ENCODE measurements around the gene DAPL1. TPM values are rescaled to one million over a fixed set of nuclear protein-coding genes. Genes with fewer than 3 reads are reported as not detected.
"Not testable (repeated sequence)": the region's sequence is repeated elsewhere in the genome, so short reads cannot be mapped to it uniquely, and the experiment has no call there.

Gene DAPL1
- total and polyA plus RNA-seq, 2 donors (not counting 1 experiment from before 2014, with no cell fraction given): not detected

DNA sequence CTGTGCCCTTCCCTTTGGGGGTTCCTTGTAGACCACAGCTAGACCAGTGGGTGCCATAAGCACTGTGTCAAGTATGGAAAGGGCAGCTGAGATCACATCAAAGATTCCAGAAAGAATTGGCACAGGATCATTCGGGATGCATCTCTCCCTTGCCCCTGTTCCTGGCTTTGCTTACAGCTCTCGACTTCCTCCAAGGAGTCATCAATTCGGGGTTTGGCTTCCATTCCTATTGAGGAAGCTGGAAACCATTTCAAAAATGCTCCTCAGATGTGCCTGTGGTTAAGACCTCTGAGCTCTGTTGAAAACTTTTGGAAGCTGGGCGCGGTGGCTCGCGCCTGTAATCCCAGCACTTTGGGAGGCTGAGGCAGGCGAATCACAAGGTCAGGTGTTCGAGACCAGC is 65.1 kb downstream of the DAPL1 start:
- H3K4me3 ChIP-seq (ENCODE audit: control extremely low read depth in 1 of 5, extremely low read depth in 1 of 5, insufficient read depth in 1 of 5, low read depth in 2 of 5, low read length in 4 of 5); H3K9ac ChIP-seq (ENCODE audit: low read length); H3K4me2 ChIP-seq (replicated peaks; ENCODE audit: low read depth, low read length, poor library complexity, severe bottlenecking); H3K79me2 ChIP-seq (ENCODE audit: control insufficient read depth, insufficient read depth, low read length); H3K27ac Mint-ChIP-seq; H3K4me3 Mint-ChIP-seq; DNase-seq; H3K4me1 ChIP-seq (ENCODE audit: control insufficient read depth in 2 of 2, insufficient read depth in 2 of 2, low read length in 2 of 2); H3K9me3 ChIP-seq (ENCODE audit: control extremely low read depth in 1 of 3, control insufficient read depth in 2 of 3, insufficient read depth in 1 of 3, low read length in 2 of 3); ATAC-seq (ENCODE audit: low read depth); CTCF ChIA-PET; H2AFZ ChIP-seq (ENCODE audit: insufficient read depth, low read depth, low read length, poor library complexity, severe bottlenecking); H3K27ac ChIP-seq (ENCODE audit: low read length in 2 of 2); H3K9me3 Mint-ChIP-seq (ENCODE audit: insufficient read depth); H3K27me3 ChIP-seq (replicated peaks in 1 of 4; ENCODE audit: control extremely low read depth in 1 of 4, control insufficient read depth in 3 of 4, insufficient read depth in 4 of 4, low read length in 3 of 4); intact Hi-C loops (cut with micrococcal nuclease); H3K4me1 Mint-ChIP-seq; POLR2A ChIA-PET; H3K36me3 ChIP-seq (replicated peaks in 1 of 2; ENCODE audit: control extremely low read depth in 1 of 2, control insufficient read depth in 1 of 2, extremely low read depth in 1 of 2, insufficient read depth in 2 of 2, low read length in 1 of 2); H4K20me1 ChIP-seq (ENCODE audit: control insufficient read depth, insufficient read depth, low read length, poor library complexity, severe bottlenecking): not testable (repeated sequence)
- peaks cover 13% of the 10 kb centered on the region for H3K27me3 Mint-ChIP-seq
- 100% methylated on average over 6 of the region's 9 CpGs for WGBS (ENCODE audit: insufficient coverage)

DNA sequence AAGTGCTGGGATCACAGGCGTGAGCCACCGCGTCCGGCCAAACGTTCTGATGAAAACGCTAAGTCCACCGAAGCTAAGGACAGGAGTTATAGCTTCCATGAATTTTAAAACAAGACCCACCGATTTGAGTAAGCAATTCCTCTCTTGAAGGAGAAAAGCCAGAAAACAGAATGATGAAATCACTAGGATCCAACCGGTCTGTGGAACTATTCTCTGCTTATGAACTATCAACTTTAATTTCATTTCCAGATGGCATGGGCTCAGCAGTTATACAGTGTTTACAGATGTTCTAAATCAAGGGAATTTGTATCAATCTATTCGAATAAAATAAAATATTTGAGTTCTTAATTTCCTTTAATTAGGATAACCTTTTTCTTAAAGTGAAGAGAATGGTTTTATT is 66.5 kb downstream of the DAPL1 start:
- H3K4me1 Mint-ChIP-seq; H3K9me3 Mint-ChIP-seq (ENCODE audit: insufficient read depth); DNase-seq; H3K4me2 ChIP-seq (replicated peaks; ENCODE audit: low read depth, low read length, poor library complexity, severe bottlenecking); H3K9me3 ChIP-seq (ENCODE audit: control extremely low read depth in 1 of 3, control insufficient read depth in 2 of 3, insufficient read depth in 1 of 3, low read length in 2 of 3); H3K79me2 ChIP-seq (ENCODE audit: control insufficient read depth, insufficient read depth, low read length); H3K4me3 Mint-ChIP-seq; H3K27me3 ChIP-seq (replicated peaks in 1 of 4; ENCODE audit: control extremely low read depth in 1 of 4, control insufficient read depth in 3 of 4, insufficient read depth in 4 of 4, low read length in 3 of 4); CTCF ChIA-PET; H3K4me3 ChIP-seq (ENCODE audit: control extremely low read depth in 1 of 5, extremely low read depth in 1 of 5, insufficient read depth in 1 of 5, low read depth in 2 of 5, low read length in 4 of 5); H3K9ac ChIP-seq (ENCODE audit: low read length); H3K27ac Mint-ChIP-seq; POLR2A ChIA-PET; H3K4me1 ChIP-seq (ENCODE audit: control insufficient read depth in 2 of 2, insufficient read depth in 2 of 2, low read length in 2 of 2); intact Hi-C loops (cut with micrococcal nuclease); H4K20me1 ChIP-seq (ENCODE audit: control insufficient read depth, insufficient read depth, low read length, poor library complexity, severe bottlenecking); H2AFZ ChIP-seq (ENCODE audit: insufficient read depth, low read depth, low read length, poor library complexity, severe bottlenecking); H3K36me3 ChIP-seq (replicated peaks in 1 of 2; ENCODE audit: control extremely low read depth in 1 of 2, control insufficient read depth in 1 of 2, extremely low read depth in 1 of 2, insufficient read depth in 2 of 2, low read length in 1 of 2); ATAC-seq (ENCODE audit: low read depth); H3K27ac ChIP-seq (ENCODE audit: low read length in 2 of 2): not testable (repeated sequence)
- peaks cover 13% of the 10 kb centered on the region for H3K27me3 Mint-ChIP-seq
- WGBS (ENCODE audit: insufficient coverage): 99% methylated on average over 8 of the region's 10 CpGs

DNA sequence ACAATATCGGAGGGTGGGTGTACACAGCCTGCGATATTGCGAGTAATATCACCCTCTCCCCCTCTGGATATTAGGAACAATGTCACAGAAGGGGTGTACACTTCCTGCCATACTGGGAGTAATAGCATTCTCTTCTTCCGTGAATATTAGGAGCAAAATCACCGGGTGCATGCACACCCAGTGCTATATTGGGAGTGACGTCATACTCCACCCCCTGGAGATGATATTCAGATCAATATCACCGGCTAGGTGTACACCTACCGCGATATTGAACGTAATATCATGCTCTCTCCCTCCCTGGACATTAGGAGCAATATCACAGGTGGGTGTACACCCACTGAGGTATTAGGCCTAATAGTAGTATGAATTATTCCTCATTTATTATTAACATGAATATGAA is 70.4 kb downstream of the DAPL1 start:
- H3K9me3 ChIP-seq (ENCODE audit: control extremely low read depth in 1 of 3, control insufficient read depth in 2 of 3, insufficient read depth in 1 of 3, low read length in 2 of 3): not testable (repeated sequence)

More for the DNA sequence above, 70.4 kb downstream of the DAPL1 start:
- H3K27me3 Mint-ChIP-seq; H4K20me1 ChIP-seq (ENCODE audit: control insufficient read depth, insufficient read depth, low read length, poor library complexity, severe bottlenecking); H3K4me3 ChIP-seq (ENCODE audit: control extremely low read depth in 1 of 5, extremely low read depth in 1 of 5, insufficient read depth in 1 of 5, low read depth in 2 of 5, low read length in 4 of 5); H3K9ac ChIP-seq (ENCODE audit: low read length); H3K27ac ChIP-seq (ENCODE audit: low read length in 2 of 2); H3K36me3 ChIP-seq (replicated peaks in 1 of 2; ENCODE audit: control extremely low read depth in 1 of 2, control insufficient read depth in 1 of 2, extremely low read depth in 1 of 2, insufficient read depth in 2 of 2, low read length in 1 of 2); ATAC-seq (ENCODE audit: low read depth); H3K4me2 ChIP-seq (replicated peaks; ENCODE audit: low read depth, low read length, poor library complexity, severe bottlenecking); CTCF ChIA-PET; H2AFZ ChIP-seq (ENCODE audit: insufficient read depth, low read depth, low read length, poor library complexity, severe bottlenecking); H3K4me1 Mint-ChIP-seq; H3K79me2 ChIP-seq (ENCODE audit: control insufficient read depth, insufficient read depth, low read length); H3K27ac Mint-ChIP-seq; DNase-seq; H3K27me3 ChIP-seq (replicated peaks in 1 of 4; ENCODE audit: control extremely low read depth in 1 of 4, control insufficient read depth in 3 of 4, insufficient read depth in 4 of 4, low read length in 3 of 4); POLR2A ChIA-PET; H3K4me1 ChIP-seq (ENCODE audit: control insufficient read depth in 2 of 2, insufficient read depth in 2 of 2, low read length in 2 of 2); H3K4me3 Mint-ChIP-seq; intact Hi-C loops (cut with micrococcal nuclease); H3K9me3 Mint-ChIP-seq (ENCODE audit: insufficient read depth): not testable (repeated sequence)
- 80% methylated on average over 2 of the region's 10 CpGs for WGBS (ENCODE audit: insufficient coverage)

Other genes starting within 250 kb of the DAPL1 start
- gene TANC1, start 173.3 kb downstream of the DAPL1 start, total RNA-seq: 0.07 TPM in 1 of 2 replicates, not detected in the other
- 0.09 and 0.13 TPM in 2 replicates for gene TANC1, start 173.3 kb downstream of the DAPL1 start, polyA plus RNA-seq

All from B cell (primary cell).